ENCODE results near the gene POLR1A. TPM values are rescaled to one million over a fixed set of nuclear protein-coding genes. Genes with fewer than 3 reads are reported as not detected.

POLR1A gene
- total RNA-seq, 1 experiment from 2014 or later, result 62.7 TPM

GRCh38 chr2:86143926-86144685, 38.4 kb upstream of the POLR1A start:
- no peak overlapping the region for H2AK5ac ChIP-seq (ENCODE audit: insufficient read length, low read length)
- H4K8ac ChIP-seq (replicated peaks; ENCODE audit: insufficient read length, low read depth, low read length), result no peak overlapping the region
- H3K36me3 Mint-ChIP-seq (ENCODE audit: insufficient read depth in 1 of 3, low read depth in 3 of 3), result peaks cover 24 to 90% (median 49%) of the 10 kb centered on the region in 3 experiments; a peak in 6 of 7 replicates
- H4K91ac ChIP-seq (ENCODE audit: insufficient read length, low read depth, low read length), result no peak overlapping the region
- H3K4me1 Mint-ChIP-seq, result peaks cover 3 to 4% of the 10 kb centered on the region in 2 experiments; a peak in 1 of 4 replicates
- no peak overlapping the region for H4K5ac ChIP-seq (ENCODE audit: insufficient read length, low read depth, low read length)
- no peaks in the 10 kb centered on the region for H3K9me3 ChIP-seq (ENCODE audit: control insufficient read depth, low read depth, low read length)
- H3K56ac ChIP-seq (ENCODE audit: insufficient read length, low read depth, low read length), result no peak overlapping the region
- no peaks in the 10 kb centered on the region for H3K79me2 ChIP-seq (ENCODE audit: insufficient read depth, low read length)
- no peak overlapping the region for H3K4me2 ChIP-seq (ENCODE audit: insufficient read depth, insufficient read length, low read length)
- no peaks in the 10 kb centered on the region; the same call in 1 of the 2 replicates for H3K27me3 Mint-ChIP-seq (ENCODE audit: low read depth)
- no peaks in the 10 kb centered on the region for H3K23me2 ChIP-seq (ENCODE audit: insufficient read length, low read depth, low read length, poor library complexity, severe bottlenecking)
- no peak overlapping the region for H3K27ac ChIP-seq (ENCODE audit: insufficient read length, low read depth, low read length)
- WGBS (ENCODE audit: extremely low coverage, insufficient read length, low lambda C conversion rate), result no CpG with 5 or more reads among the region's 14 CpGs
- peak overlapping the region in 1 of 3 experiments; percentile 93; a peak in 2 of 7 replicates for H3K27ac Mint-ChIP-seq
- no peak overlapping the region for H3K18ac ChIP-seq (ENCODE audit: insufficient read length, low read depth, low read length)
- no peak overlapping the region for H3K14ac ChIP-seq (ENCODE audit: insufficient read depth, low read length)
- no peak overlapping the region for H3K23ac ChIP-seq (ENCODE audit: insufficient read length, low read depth, low read length)
- H2BK20ac ChIP-seq (ENCODE audit: low read depth, low read length, poor library complexity, severe bottlenecking), result no peak overlapping the region
- H3T11ph ChIP-seq (ENCODE audit: low read length), result no peak overlapping the region
- H2AFZ ChIP-seq (ENCODE audit: low read length), result no peak overlapping the region
- no peaks in the 10 kb centered on the region for H3K9me3 Mint-ChIP-seq
- no peaks in the 10 kb centered on the region for H3K4me1 ChIP-seq (ENCODE audit: insufficient read depth, low read length)
- H3K4ac ChIP-seq (ENCODE audit: low read depth, low read length), result no peak overlapping the region
- no peak overlapping the region for H3K9ac ChIP-seq (ENCODE audit: extremely low read depth, insufficient read length, low read length)
- H3K4me3 Mint-ChIP-seq, result no peak overlapping the region
- H2BK5ac ChIP-seq (ENCODE audit: insufficient read length, low read length), result no peak overlapping the region
- no peak overlapping the region for H2BK12ac ChIP-seq (ENCODE audit: insufficient read length, low read depth, low read length)
- H2BK120ac ChIP-seq (ENCODE audit: low read depth, low read length, poor library complexity, severe bottlenecking), result no peak overlapping the region
- no peak for DNase-seq
- no peaks in the 10 kb centered on the region for H3K27me3 ChIP-seq (ENCODE audit: insufficient read depth, low read length)
- H4K20me1 ChIP-seq (ENCODE audit: control insufficient read depth, insufficient read depth, insufficient read length), result no peaks in the 10 kb centered on the region
- H2BK15ac ChIP-seq (ENCODE audit: low read depth, low read length), result no peak overlapping the region
- TF ChIP-seq CTCF (conservative IDR thresholded peaks at IDR 0.05), result no peak
- H3K79me1 ChIP-seq (ENCODE audit: insufficient read depth, low read depth, low read length, poor library complexity, severe bottlenecking), result no peaks in the 10 kb centered on the region
